Measurements from ENCODE around the gene SND1. TPM values are rescaled to one million over a fixed set of nuclear protein-coding genes. Genes with fewer than 3 reads are reported as not detected.

SND1 gene
- total and polyA plus RNA-seq, 2 donors (not counting 1 experiment from before 2014, with no cell fraction given) = 44.4 to 165 TPM

- no peak overlapping the region for H3K27ac ChIP-seq (ENCODE audit: low read length in 2 of 2)
- intact Hi-C loops (cut with micrococcal nuclease) = no loop called here
- H3K4me3 Mint-ChIP-seq = no peak overlapping the region
- ATAC-seq (ENCODE audit: low read depth) (no peak), DNase-seq (no peak)
- H3K9ac ChIP-seq (ENCODE audit: low read length) = no peak overlapping the region
- peaks cover 5% of the 10 kb centered on the region for H3K4me1 Mint-ChIP-seq
- H3K79me2 ChIP-seq (ENCODE audit: control insufficient read depth, insufficient read depth, low read length) = peaks cover 81% of the 10 kb centered on the region
- TF ChIP-seq EZH2 (IDR thresholded peaks at IDR 0.05; ENCODE audit: borderline replicate concordance, insufficient read depth, low read depth, low read length, poor library complexity, severe bottlenecking) = no peak
- no peak overlapping the region for H3K4me3 ChIP-seq (ENCODE audit: control extremely low read depth in 1 of 5, extremely low read depth in 1 of 5, insufficient read depth in 1 of 5, low read depth in 2 of 5, low read length in 4 of 5)
- no peaks in the 10 kb centered on the region for H3K4me1 ChIP-seq (ENCODE audit: control insufficient read depth in 2 of 2, insufficient read depth in 2 of 2, low read length in 2 of 2)
- H3K27me3 Mint-ChIP-seq = no peaks in the 10 kb centered on the region
- H2AFZ ChIP-seq (ENCODE audit: insufficient read depth, low read depth, low read length, poor library complexity, severe bottlenecking) = no peak overlapping the region
- H3K9me3 Mint-ChIP-seq (ENCODE audit: insufficient read depth) = peaks cover 12% of the 10 kb centered on the region
- no peaks in the 10 kb centered on the region for H3K27me3 ChIP-seq (replicated peaks in 1 of 4; ENCODE audit: control extremely low read depth in 1 of 4, control insufficient read depth in 3 of 4, insufficient read depth in 4 of 4, low read length in 3 of 4)
- 100% methylated on average over 3 of the region's 5 CpGs for WGBS (ENCODE audit: insufficient coverage)
- CTCF ChIA-PET = no interaction called here
- POLR2A ChIA-PET = no interaction called here
- H4K20me1 ChIP-seq (ENCODE audit: control insufficient read depth, insufficient read depth, low read length, poor library complexity, severe bottlenecking) = peaks cover 17% of the 10 kb centered on the region
- H3K36me3 ChIP-seq (replicated peaks in 1 of 2; ENCODE audit: control extremely low read depth in 1 of 2, control insufficient read depth in 1 of 2, extremely low read depth in 1 of 2, insufficient read depth in 2 of 2, low read length in 1 of 2) = peaks cover 5 to 8% of the 10 kb centered on the region in 2 experiments
- no peak overlapping the region for H3K27ac Mint-ChIP-seq
- H3K9me3 ChIP-seq (ENCODE audit: control extremely low read depth in 1 of 3, control insufficient read depth in 2 of 3, insufficient read depth in 1 of 3, low read length in 2 of 3) = peaks cover 2 to 19% (median 11%) of the 10 kb centered on the region in 3 donors
- no peak overlapping the region for H3K4me2 ChIP-seq (replicated peaks; ENCODE audit: low read depth, low read length, poor library complexity, severe bottlenecking)
Observed at GRCh38 chr7:127675721-127676120, 23.7 kb downstream of the SND1 start.

GRCh38 chr7:127677433-127678230 lies 25.6 kb downstream of the SND1 start:
- intact Hi-C loops (cut with micrococcal nuclease) = no loop called here
- H3K79me2 ChIP-seq (ENCODE audit: control insufficient read depth, insufficient read depth, low read length) = peaks cover 80% of the 10 kb centered on the region
- no peaks in the 10 kb centered on the region for H3K4me1 ChIP-seq (ENCODE audit: control insufficient read depth in 2 of 2, insufficient read depth in 2 of 2, low read length in 2 of 2)
- CTCF ChIA-PET = no interaction called here
- no peak overlapping the region for H3K27ac ChIP-seq (ENCODE audit: low read length in 2 of 2)
- POLR2A ChIA-PET = no interaction called here
- H3K4me3 Mint-ChIP-seq = no peak overlapping the region
- H3K9me3 Mint-ChIP-seq (ENCODE audit: insufficient read depth) = peaks cover 12% of the 10 kb centered on the region
- WGBS (ENCODE audit: insufficient coverage) = 100% methylated on average over 4 of the region's 8 CpGs
- H3K27me3 ChIP-seq (replicated peaks in 1 of 4; ENCODE audit: control extremely low read depth in 1 of 4, control insufficient read depth in 3 of 4, insufficient read depth in 4 of 4, low read length in 3 of 4) = no peaks in the 10 kb centered on the region
- no peaks in the 10 kb centered on the region for H3K27me3 Mint-ChIP-seq
- H3K4me2 ChIP-seq (replicated peaks; ENCODE audit: low read depth, low read length, poor library complexity, severe bottlenecking) = no peak overlapping the region
- peaks cover 5 to 8% of the 10 kb centered on the region in 2 experiments for H3K36me3 ChIP-seq (replicated peaks in 1 of 2; ENCODE audit: control extremely low read depth in 1 of 2, control insufficient read depth in 1 of 2, extremely low read depth in 1 of 2, insufficient read depth in 2 of 2, low read length in 1 of 2)
- H3K27ac Mint-ChIP-seq = no peak overlapping the region
- H3K4me1 Mint-ChIP-seq = peaks cover 5% of the 10 kb centered on the region
- ATAC-seq (ENCODE audit: low read depth) = no peak
- H3K9ac ChIP-seq (ENCODE audit: low read length) = no peak overlapping the region
- TF ChIP-seq CTCF (IDR thresholded peaks at IDR 0.05) = no peak
- no peak for TF ChIP-seq EZH2 (IDR thresholded peaks at IDR 0.05; ENCODE audit: borderline replicate concordance, insufficient read depth, low read depth, low read length, poor library complexity, severe bottlenecking)
- no peak overlapping the region for H3K4me3 ChIP-seq (ENCODE audit: control extremely low read depth in 1 of 5, extremely low read depth in 1 of 5, insufficient read depth in 1 of 5, low read depth in 2 of 5, low read length in 4 of 5)
- H3K9me3 ChIP-seq (ENCODE audit: control extremely low read depth in 1 of 3, control insufficient read depth in 2 of 3, insufficient read depth in 1 of 3, low read length in 2 of 3) = peaks cover 2 to 18% (median 11%) of the 10 kb centered on the region in 3 donors
- no peak for DNase-seq
- no peak overlapping the region for H2AFZ ChIP-seq (ENCODE audit: insufficient read depth, low read depth, low read length, poor library complexity, severe bottlenecking)
- H4K20me1 ChIP-seq (ENCODE audit: control insufficient read depth, insufficient read depth, low read length, poor library complexity, severe bottlenecking) = peaks cover 18% of the 10 kb centered on the region

All from B cell (primary cell).